ENCODE results near the gene KIF3A.

DNA sequence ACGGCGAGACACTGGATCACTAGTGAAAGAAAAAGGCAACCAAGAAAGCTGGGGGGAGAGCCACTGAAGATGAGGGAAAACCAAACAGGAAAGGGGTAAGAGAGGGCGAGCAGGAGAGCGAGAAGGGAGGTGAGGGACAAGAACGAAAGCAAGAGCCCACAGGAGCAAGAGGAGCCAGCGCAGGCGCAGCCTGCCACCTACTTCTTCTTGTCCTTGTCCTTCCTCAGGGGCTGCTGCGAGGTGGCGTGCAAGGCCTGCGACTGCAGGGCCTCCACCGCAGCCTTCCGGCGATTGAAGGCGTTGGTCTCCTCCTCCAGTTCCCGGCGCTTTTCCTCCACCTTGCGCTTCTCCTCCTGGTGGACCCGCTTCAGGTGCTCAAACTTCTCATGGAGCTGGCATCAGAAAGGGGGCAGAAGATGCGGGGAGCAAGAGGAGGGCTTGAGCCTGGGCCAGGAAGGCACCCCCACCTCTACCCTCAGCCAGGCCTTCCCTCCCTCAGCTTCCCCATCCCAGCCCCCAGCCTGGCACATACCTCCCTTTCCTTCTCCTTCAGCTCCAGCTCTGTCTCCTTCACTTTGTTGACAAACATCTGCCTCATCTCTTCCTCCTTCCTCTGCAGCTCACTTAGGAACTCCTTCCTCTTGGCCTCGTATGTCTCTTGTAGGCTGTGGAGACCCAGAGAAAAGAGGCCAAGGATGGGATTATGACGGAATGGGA, 23.4 kb upstream of the KIF3A start:
- TF ChIP-seq, protein P1, sequence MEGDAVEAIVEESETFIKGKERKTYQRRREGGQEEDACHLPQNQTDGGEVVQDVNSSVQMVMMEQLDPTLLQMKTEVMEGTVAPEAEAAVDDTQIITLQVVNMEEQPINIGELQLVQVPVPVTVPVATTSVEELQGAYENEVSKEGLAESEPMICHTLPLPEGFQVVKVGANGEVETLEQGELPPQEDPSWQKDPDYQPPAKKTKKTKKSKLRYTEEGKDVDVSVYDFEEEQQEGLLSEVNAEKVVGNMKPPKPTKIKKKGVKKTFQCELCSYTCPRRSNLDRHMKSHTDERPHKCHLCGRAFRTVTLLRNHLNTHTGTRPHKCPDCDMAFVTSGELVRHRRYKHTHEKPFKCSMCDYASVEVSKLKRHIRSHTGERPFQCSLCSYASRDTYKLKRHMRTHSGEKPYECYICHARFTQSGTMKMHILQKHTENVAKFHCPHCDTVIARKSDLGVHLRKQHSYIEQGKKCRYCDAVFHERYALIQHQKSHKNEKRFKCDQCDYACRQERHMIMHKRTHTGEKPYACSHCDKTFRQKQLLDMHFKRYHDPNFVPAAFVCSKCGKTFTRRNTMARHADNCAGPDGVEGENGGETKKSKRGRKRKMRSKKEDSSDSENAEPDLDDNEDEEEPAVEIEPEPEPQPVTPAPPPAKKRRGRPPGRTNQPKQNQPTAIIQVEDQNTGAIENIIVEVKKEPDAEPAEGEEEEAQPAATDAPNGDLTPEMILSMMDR (IDR thresholded peaks at IDR 0.05): no peak
- no peak for TF ChIP-seq POLR2A (IDR thresholded peaks at IDR 0.05)
